GM21723 (cell line): ENCODE data around the gene HECTD1.
"Not testable (repeated sequence)": the region's sequence is repeated elsewhere in the genome, so short reads cannot be mapped to it uniquely, and the experiment has no call there.

ENCODE experiments used
- ATAC-seq: cut with Tn5 transposase; IDR thresholded peaks from one replicate; pipeline ENCODE4 v1.9.1; 2021; ENCODE audit warnings: mild to moderate bottlenecking, moderate library complexity; ENCODE audit not compliant: unreplicated experiment

Gene HECTD1

GRCh38 chr14:31228533-31228932, 20.9 kb upstream of the HECTD1 start:
- no peak for ATAC-seq

GRCh38 chr14:31224808-31225207, 17.2 kb upstream of the HECTD1 start:
- no peak for ATAC-seq

GRCh38 chr14:31223331-31223730, 15.7 kb upstream of the HECTD1 start:
- ATAC-seq, result no peak

GRCh38 chr14:31222834-31223233, 15.2 kb upstream of the HECTD1 start:
- ATAC-seq, result no peak

GRCh38 chr14:31221266-31221665, 13.7 kb upstream of the HECTD1 start:
- no peak for ATAC-seq

GRCh38 chr14:31219169-31219568, 11.6 kb upstream of the HECTD1 start:
- no peak for ATAC-seq

- no peak for ATAC-seq
These were observed 8.8 kb upstream of the HECTD1 start for GRCh38 chr14:31216359-31216758.

GRCh38 chr14:31212893-31213292, 5.3 kb upstream of the HECTD1 start:
- ATAC-seq, result no peak

GRCh38 chr14:31209605-31210004, 2.0 kb upstream of the HECTD1 start:
- ATAC-seq, result no peak

- no peak for ATAC-seq
These were observed 1.2 kb upstream of the HECTD1 start for GRCh38 chr14:31208546-31209424.

GRCh38 chr14:31207287-31207754, 272 bp downstream of the HECTD1 start:
- peak; percentile 44 for ATAC-seq

- ATAC-seq, result peak; percentile 22
These were observed 882 bp downstream of the HECTD1 start for GRCh38 chr14:31206536-31207286.

GRCh38 chr14:31205681-31206535, 1.7 kb downstream of the HECTD1 start:
- no peak for ATAC-seq

- no peak for ATAC-seq
These were observed 2.7 kb downstream of the HECTD1 start for GRCh38 chr14:31204593-31205534.

- ATAC-seq, result not testable (repeated sequence)
These were observed 3.5 kb downstream of the HECTD1 start for GRCh38 chr14:31203899-31204592.

GRCh38 chr14:31203414-31203742, 4.2 kb downstream of the HECTD1 start:
- ATAC-seq, result no peak

- no peak for ATAC-seq
These were observed 6.5 kb downstream of the HECTD1 start for GRCh38 chr14:31201111-31201510.

GRCh38 chr14:31200702-31200990, 6.9 kb downstream of the HECTD1 start:
- ATAC-seq, result no peak

GRCh38 chr14:31197671-31198070, 9.9 kb downstream of the HECTD1 start:
- no peak for ATAC-seq
